Breast epithelium (tissue), 3 donors: ENCODE measurements around the gene TENT4A.

Source experiments
- POLR2AphosphoS5 ChIP-seq, 3 donors: sonication (generic); formaldehyde crosslinking; IDR thresholded peaks; one replicate each; pipeline ENCODE4 v1.6.1; 2017; ENCODE audit warnings: antibody characterized with exemption in 3 of 3
- TF ChIP-seq, protein P1 (sequence below), 3 donors: fragments of 450-650 bp; IDR thresholded peaks; one replicate each; pipeline ENCODE4 v1.5.1; 2016 to 2017; ENCODE audit warnings: antibody characterized with exemption in 3 of 3, mild to moderate bottlenecking in 3 of 3, moderate library complexity in 3 of 3

DNA sequence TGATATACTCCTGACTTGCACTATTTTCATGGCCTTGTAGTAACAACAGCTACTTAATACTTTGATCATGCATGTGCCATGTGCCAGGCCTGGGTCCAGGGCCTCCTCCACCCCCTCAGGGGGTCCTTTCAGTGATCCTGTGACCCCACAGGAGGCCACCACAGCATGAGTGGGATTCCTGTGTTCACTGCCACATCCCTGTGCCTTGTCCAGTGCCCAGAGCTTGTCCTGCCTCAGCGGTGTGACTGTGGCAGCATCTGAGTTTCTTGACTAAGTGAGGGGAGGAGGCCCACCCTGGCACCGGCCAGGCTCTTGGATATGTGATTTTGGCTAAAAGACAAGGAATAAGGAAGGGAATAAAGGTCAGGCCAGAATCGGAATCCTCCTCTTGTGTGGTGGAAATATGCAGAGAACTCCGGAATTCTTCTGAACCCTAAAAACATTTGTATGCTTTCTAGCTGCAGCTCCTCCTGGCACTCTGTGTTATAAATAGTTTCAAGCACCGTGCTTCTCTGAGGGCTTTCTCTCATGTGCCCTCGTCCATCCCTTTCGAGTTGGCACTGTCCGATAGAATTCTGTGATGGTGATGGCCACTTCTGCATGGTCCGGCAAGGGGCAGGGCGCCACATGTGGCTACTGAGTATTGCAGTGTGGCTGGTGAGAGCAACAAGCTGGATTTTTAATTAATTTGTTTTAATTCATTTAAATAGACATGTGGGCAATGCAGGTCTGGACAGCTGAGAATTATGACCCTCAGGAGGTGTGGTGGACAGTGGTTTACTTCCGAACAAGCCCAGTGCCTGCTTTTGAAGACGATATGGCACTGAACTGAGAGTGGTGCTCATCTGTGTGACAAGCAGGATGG is 31.8 kb downstream of the TENT4A start:
- TF ChIP-seq, protein P1, sequence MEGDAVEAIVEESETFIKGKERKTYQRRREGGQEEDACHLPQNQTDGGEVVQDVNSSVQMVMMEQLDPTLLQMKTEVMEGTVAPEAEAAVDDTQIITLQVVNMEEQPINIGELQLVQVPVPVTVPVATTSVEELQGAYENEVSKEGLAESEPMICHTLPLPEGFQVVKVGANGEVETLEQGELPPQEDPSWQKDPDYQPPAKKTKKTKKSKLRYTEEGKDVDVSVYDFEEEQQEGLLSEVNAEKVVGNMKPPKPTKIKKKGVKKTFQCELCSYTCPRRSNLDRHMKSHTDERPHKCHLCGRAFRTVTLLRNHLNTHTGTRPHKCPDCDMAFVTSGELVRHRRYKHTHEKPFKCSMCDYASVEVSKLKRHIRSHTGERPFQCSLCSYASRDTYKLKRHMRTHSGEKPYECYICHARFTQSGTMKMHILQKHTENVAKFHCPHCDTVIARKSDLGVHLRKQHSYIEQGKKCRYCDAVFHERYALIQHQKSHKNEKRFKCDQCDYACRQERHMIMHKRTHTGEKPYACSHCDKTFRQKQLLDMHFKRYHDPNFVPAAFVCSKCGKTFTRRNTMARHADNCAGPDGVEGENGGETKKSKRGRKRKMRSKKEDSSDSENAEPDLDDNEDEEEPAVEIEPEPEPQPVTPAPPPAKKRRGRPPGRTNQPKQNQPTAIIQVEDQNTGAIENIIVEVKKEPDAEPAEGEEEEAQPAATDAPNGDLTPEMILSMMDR (IDR thresholded peaks at IDR 0.05) = no peak
- no peak for TF ChIP-seq POLR2AphosphoS5 (IDR thresholded peaks at IDR 0.05)
